ENCODE measurements around the gene FOXS1.

- TF ChIP-seq CTCF (conservative IDR thresholded peaks at IDR 0.05; ENCODE audit: low read depth, low read length), result no peak
- no peak for TF ChIP-seq EZH2 (IDR thresholded peaks at IDR 0.05; ENCODE audit: borderline replicate concordance, low read depth, low read length, poor library complexity, severe bottlenecking)
These were observed 25.2 kb downstream of the FOXS1 start for GRCh38 chr20:31820228-31820627.
